Measurements from ENCODE around the gene FAM120AOS.
A peak's percentile ranks its signal among the peaks of the same experiment; 100 is the strongest.

FAM120AOS gene

GRCh38 chr9:93460689-93461413 lies 7.5 kb upstream of the FAM120AOS start:
- no peak overlapping the region for H3K27ac ChIP-seq
- TF ChIP-seq ZFX (IDR thresholded peaks at IDR 0.05) (no peak), CTCF (conservative IDR thresholded peaks at IDR 0.05) (no peak)

DNA sequence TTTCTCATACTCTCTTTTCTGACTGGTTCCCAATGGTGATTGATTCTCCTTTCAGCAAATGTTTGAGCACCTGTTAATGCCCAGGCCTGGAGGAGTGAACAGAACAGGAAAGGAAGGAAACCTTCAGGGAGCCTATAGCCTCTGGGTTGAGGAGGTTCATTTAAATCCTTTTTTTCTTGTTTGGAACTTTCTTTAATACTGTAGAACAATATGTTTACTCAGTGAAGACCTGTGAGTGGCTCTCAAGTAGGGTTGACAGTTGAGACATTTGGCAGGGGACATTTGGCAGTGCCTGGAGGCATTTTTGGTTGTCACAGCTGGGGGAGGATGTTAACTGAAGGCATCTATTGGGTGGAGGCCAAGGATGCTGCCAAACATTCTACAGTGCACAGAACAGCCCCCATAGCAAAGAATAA lies 6.1 kb upstream of the FAM120AOS start:
- TF ChIP-seq ZFX (IDR thresholded peaks at IDR 0.05), result no peak
- TF ChIP-seq CTCF (conservative IDR thresholded peaks at IDR 0.05), result no peak
- no peak overlapping the region for H3K27ac ChIP-seq

- TF ChIP-seq CTCF (conservative IDR thresholded peaks at IDR 0.05) (no peak), ZFX (IDR thresholded peaks at IDR 0.05) (no peak)
- H3K27ac ChIP-seq, result no peak overlapping the region
Measured at GRCh38 chr9:93458712-93459111, 5.3 kb upstream of the FAM120AOS start.

DNA sequence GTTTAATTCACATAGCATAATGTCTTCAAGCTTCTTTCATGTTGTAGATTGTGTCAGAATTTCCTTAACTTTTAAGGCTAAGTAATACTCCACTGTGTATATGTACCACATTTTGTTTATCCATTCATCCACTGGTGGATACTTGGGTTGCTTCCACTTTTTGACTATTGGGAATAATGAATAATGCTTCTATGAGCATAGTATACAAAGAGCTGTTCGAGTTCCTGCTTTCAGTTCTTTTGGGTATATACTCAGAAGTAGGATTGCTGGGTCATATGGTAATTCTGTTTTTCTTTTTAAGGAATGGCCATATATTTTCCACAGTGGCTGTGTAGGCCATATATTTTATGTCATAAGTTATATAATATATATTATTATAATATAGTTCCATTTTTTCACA lies 3.6 kb upstream of the FAM120AOS start:
- TF ChIP-seq ZFX (IDR thresholded peaks at IDR 0.05) (no peak), CTCF (conservative IDR thresholded peaks at IDR 0.05) (no peak)
- H3K27ac ChIP-seq, result no peak overlapping the region

DNA sequence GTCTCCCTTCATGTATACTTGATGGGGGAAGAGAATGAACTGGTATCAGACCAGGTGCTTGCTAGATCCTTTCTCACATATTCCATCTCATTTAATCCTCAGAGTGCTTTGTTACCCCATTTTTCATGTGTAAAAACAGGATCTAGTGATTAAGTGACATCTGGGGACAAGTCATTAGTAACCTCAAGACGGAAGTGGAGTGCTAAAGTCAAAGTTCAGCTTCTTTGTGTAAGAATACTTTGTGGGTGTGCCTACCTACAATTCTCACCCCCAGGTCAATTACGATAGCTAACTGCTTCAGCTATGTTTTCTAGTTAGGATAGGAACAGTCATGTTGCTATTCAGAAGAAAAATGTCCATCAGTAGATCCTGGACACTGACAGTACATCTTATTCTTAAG lies 3.1 kb upstream of the FAM120AOS start:
- H3K27ac ChIP-seq, result no peak overlapping the region
- TF ChIP-seq ZFX (IDR thresholded peaks at IDR 0.05) (no peak), CTCF (conservative IDR thresholded peaks at IDR 0.05) (no peak)

DNA sequence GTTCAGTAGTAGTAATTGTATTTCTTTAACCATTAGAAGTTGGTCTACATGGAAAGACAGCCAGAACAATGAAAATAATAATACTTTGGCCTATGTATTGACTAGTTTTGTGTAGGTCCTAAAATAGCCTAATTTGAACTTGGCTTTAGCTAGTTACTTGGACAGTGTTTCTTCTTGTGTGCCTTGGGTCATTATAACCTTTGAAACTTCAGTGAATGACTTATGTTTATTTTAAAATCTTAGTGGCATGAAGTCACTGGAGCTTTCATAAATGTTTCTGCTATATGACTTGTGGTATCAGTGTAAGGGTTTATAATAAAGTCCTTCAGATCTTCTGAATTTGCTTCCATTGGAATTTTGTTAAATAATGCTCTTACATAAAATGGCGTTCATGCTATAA lies 2.6 kb upstream of the FAM120AOS start:
- no peak for TF ChIP-seq CTCF (conservative IDR thresholded peaks at IDR 0.05)
- TF ChIP-seq ZFX (IDR thresholded peaks at IDR 0.05), result no peak
- H3K27ac ChIP-seq, result no peak overlapping the region

GRCh38 chr9:93452710-93453046 lies 703 bp downstream of the FAM120AOS start:
- peak overlapping the region; percentile 99 for H3K27ac ChIP-seq
- TF ChIP-seq ZFX (IDR thresholded peaks at IDR 0.05) (no peak), CTCF (conservative IDR thresholded peaks at IDR 0.05) (no peak)

Measured in C4-2B (cell line).